A204.1 (cell line): Measurements from ENCODE around the gene SRRM3.
"Not testable (repeated sequence)": the region's sequence is repeated elsewhere in the genome, so short reads cannot be mapped to it uniquely, and the experiment has no call there.

Experiments
- FAIRE-seq: peaks from 2 replicates; lab custom pipeline; 2012; peaks lifted over from hg19 to GRCh38; lab: Jason Lieb, UNC

The SRRM3 gene

GRCh38 chr7:76189276-76189675 is 12.4 kb upstream of the SRRM3 start:
- FAIRE-seq, result no peak

- no peak for FAIRE-seq
These were observed 9.9 kb upstream of the SRRM3 start for GRCh38 chr7:76191783-76192240.

- FAIRE-seq, result no peak
These were observed 8.2 kb upstream of the SRRM3 start for GRCh38 chr7:76193466-76193865.

GRCh38 chr7:76193883-76194282 is 7.8 kb upstream of the SRRM3 start:
- no peak for FAIRE-seq

GRCh38 chr7:76196786-76197185 is 4.9 kb upstream of the SRRM3 start:
- no peak for FAIRE-seq

- FAIRE-seq, result no peak
These were observed 3.5 kb upstream of the SRRM3 start for GRCh38 chr7:76198202-76198601.

GRCh38 chr7:76202666-76203030 is 952 bp downstream of the SRRM3 start:
- FAIRE-seq, result no peak

- no peak for FAIRE-seq
These were observed 2.5 kb downstream of the SRRM3 start for GRCh38 chr7:76204147-76204546.

GRCh38 chr7:76206633-76207032 is 4.9 kb downstream of the SRRM3 start:
- FAIRE-seq, result no peak

- FAIRE-seq, result no peak
These were observed 7.6 kb downstream of the SRRM3 start for GRCh38 chr7:76209310-76209709.

- no peak for FAIRE-seq
These were observed 9.5 kb downstream of the SRRM3 start for GRCh38 chr7:76211216-76211615.

GRCh38 chr7:76215349-76215748 is 13.7 kb downstream of the SRRM3 start:
- not testable (repeated sequence) for FAIRE-seq

- no peak for FAIRE-seq
These were observed 14.8 kb downstream of the SRRM3 start for GRCh38 chr7:76216381-76217082.

- FAIRE-seq, result no peak
These were observed 16.4 kb downstream of the SRRM3 start for GRCh38 chr7:76217942-76218566.

GRCh38 chr7:76220185-76221057 is 18.7 kb downstream of the SRRM3 start:
- no peak for FAIRE-seq

GRCh38 chr7:76222333-76222732 is 20.6 kb downstream of the SRRM3 start:
- FAIRE-seq, result no peak

GRCh38 chr7:76222839-76223238 is 21.1 kb downstream of the SRRM3 start:
- no peak for FAIRE-seq

- no peak for FAIRE-seq
These were observed 21.7 kb downstream of the SRRM3 start for GRCh38 chr7:76223286-76223972.

- no peak for FAIRE-seq
These were observed 23.0 kb downstream of the SRRM3 start for GRCh38 chr7:76224695-76225094.

GRCh38 chr7:76225379-76225778 is 23.7 kb downstream of the SRRM3 start:
- no peak for FAIRE-seq

GRCh38 chr7:76225951-76226350 is 24.3 kb downstream of the SRRM3 start:
- no peak for FAIRE-seq

- not testable (repeated sequence) for FAIRE-seq
These were observed 25.3 kb downstream of the SRRM3 start for GRCh38 chr7:76226878-76227423.
